PC-9 (cell line): ENCODE measurements around the gene DZIP3. TPM values are rescaled to one million over a fixed set of nuclear protein-coding genes. Genes with fewer than 3 reads are reported as not detected.

Experiments
- BruUV-seq: library from RNA; stranded (reverse); fragments of 400-500 nt; replicated peaks from 2 replicates; lab custom pipeline; 2021; lab: Mats Ljungman, UMichigan
- CTCF ChIA-PET: fragments of 300-600 bp; sonication (Branson Sonifier 250); formaldehyde crosslinking; loops from one replicate; lab custom pipeline; 2022; ENCODE audit warnings: antibody characterized with exemption; lab: Charles Lee
- POLR2A ChIA-PET: fragments of 300-600 bp; sonication (Branson Sonifier 250); formaldehyde crosslinking; loops from one replicate; lab custom pipeline; 2022; ENCODE audit warnings: antibody characterized with exemption; ENCODE audit not compliant: unreplicated experiment; lab: Charles Lee
- DNase-seq, 2 experiments: peaks; one replicate each; pipeline versions ENCODE4 v3.0.0 to v3.0.0-alpha.2; 2015 to 2022; ENCODE audit warnings: mixed read lengths in 1 of 2
- H2AFZ ChIP-seq: fragments of 200-600 bp; sonication (generic); 2 replicates; pipeline ENCODE4 v1.8.1; 2017; ENCODE audit warnings: antibody characterized with exemption
- H3F3A ChIP-seq: fragments of 200-600 bp; sonication (generic); 2 replicates; pipeline ENCODE4 v1.8.1; 2017; ENCODE audit warnings: antibody characterized with exemption, mild to moderate bottlenecking, low read depth; ENCODE audit not compliant: insufficient read depth
- H3K27ac ChIP-seq: fragments of 200-600 bp; sonication (generic); 2 replicates; pipeline ENCODE4 v1.6.1; 2016; ENCODE audit warnings: mixed run types
- H3K27me3 ChIP-seq: fragments of 200-600 bp; sonication (generic); 2 replicates; pipeline ENCODE4 v1.6.1; 2016; ENCODE audit warnings: low read depth, mixed run types; ENCODE audit not compliant: insufficient read depth
- H3K36me3 ChIP-seq: fragments of 200-600 bp; sonication (generic); 2 replicates; pipeline ENCODE4 v1.6.1; 2016; ENCODE audit warnings: low read depth, mixed run types
- H3K4me1 ChIP-seq: fragments of 200-600 bp; sonication (generic); replicated peaks from 2 replicates; pipeline ENCODE4 v1.6.1; 2016; ENCODE audit warnings: mixed run types; ENCODE audit not compliant: insufficient read depth
- H3K4me2 ChIP-seq: fragments of 200-600 bp; sonication (generic); 2 replicates; pipeline ENCODE4 v1.6.1; 2017; ENCODE audit warnings: mixed run types
- H3K4me3 ChIP-seq: fragments of 200-600 bp; sonication (generic); 2 replicates; pipeline ENCODE4 v1.6.1; 2016; ENCODE audit warnings: mixed run types
- H3K79me2 ChIP-seq: fragments of 200-600 bp; sonication (generic); 2 replicates; pipeline ENCODE4 v1.6.1; 2017; ENCODE audit warnings: low read depth, mixed run types
- H3K9me2 ChIP-seq: fragments of 200-600 bp; sonication (generic); 2 replicates; pipeline ENCODE4 v1.8.1; 2017; ENCODE audit warnings: mild to moderate bottlenecking; ENCODE audit not compliant: insufficient read depth
- H3K9me3 ChIP-seq: fragments of 200-600 bp; sonication (generic); 2 replicates; pipeline ENCODE4 v1.8.1; 2016; ENCODE audit warnings: low read depth; ENCODE audit not compliant: insufficient read depth
- H4K20me1 ChIP-seq: fragments of 200-600 bp; sonication (generic); 2 replicates; pipeline ENCODE4 v1.8.1; 2017; ENCODE audit not compliant: insufficient read depth
- CTCF ChIP-seq: fragments of 200-600 bp; sonication (generic); conservative IDR thresholded peaks from 2 replicates; pipeline ENCODE4 v1.6.1; 2017; ENCODE audit warnings: mixed run types, antibody characterized with exemption, mild to moderate bottlenecking, moderate library complexity
- EZH2 ChIP-seq: fragments of 200-600 bp; sonication (generic); IDR thresholded peaks from 2 replicates; pipeline ENCODE4 v1.8.0; 2017; ENCODE audit warnings: antibody characterized with exemption, low read depth
- intact Hi-C: fragments of 100-400 bp; cut with micrococcal nuclease; formaldehyde crosslinking; loops from one replicate; pipeline ENCODE4 v1.10.0; 2022; ENCODE audit not compliant: unreplicated experiment
- total RNA-seq: library from RNA; stranded (reverse); gene quantifications from 2 replicates; pipeline ENCODE4 v1.2.3, GENCODE V29; 2021

DZIP3 gene
- total RNA-seq, 1 experiment from 2014 or later = 14.5 TPM

- intact Hi-C loops = no loop called here
- Histone ChIP-seq H3K4me2 (no peak overlapping the region), H3K9me3 (no peaks in the 10 kb centered on the region), H3K4me1 (peaks cover 8% of the 10 kb centered on the region), H3K36me3 (no peaks in the 10 kb centered on the region), H4K20me1 (no peaks in the 10 kb centered on the region), H3K27ac (no peak overlapping the region), H3K9me2 (no peaks in the 10 kb centered on the region), H3K79me2 (no peaks in the 10 kb centered on the region), H3F3A (no peaks in the 10 kb centered on the region), H3K4me3 (no peak overlapping the region), H3K27me3 (no peaks in the 10 kb centered on the region), H2AFZ (no peak overlapping the region)
- no TSS peak for BruUV-seq
- ChIA-PET POLR2A (no interaction called here), CTCF (no interaction called here)
- no peak for TF ChIP-seq EZH2
- no peak for TF ChIP-seq CTCF
- DNase-seq = no peak
Measured at GRCh38 chr3:108605028-108605427, 15.5 kb downstream of the DZIP3 start.

- Histone ChIP-seq H2AFZ (no peak overlapping the region), H3K27me3 (no peaks in the 10 kb centered on the region), H3K36me3 (no peaks in the 10 kb centered on the region), H3K4me2 (no peak overlapping the region), H3K9me3 (no peaks in the 10 kb centered on the region), H3K4me1 (peaks cover 8% of the 10 kb centered on the region), H3K9me2 (no peaks in the 10 kb centered on the region), H3K27ac (no peak overlapping the region), H3F3A (no peaks in the 10 kb centered on the region), H3K79me2 (no peaks in the 10 kb centered on the region), H4K20me1 (no peaks in the 10 kb centered on the region), H3K4me3 (no peak overlapping the region)
- BruUV-seq = no TSS peak
- CTCF ChIA-PET = no interaction called here
- POLR2A ChIA-PET = interaction anchor here (0.7 kb wide), 1 partner anchor 16 kb away, joined by 9 read pairs; the partner anchor contains the start of gene CIP2A
- no peak for TF ChIP-seq CTCF
- TF ChIP-seq EZH2 = no peak
- DNase-seq = no peak
- intact Hi-C loops = no loop called here
Measured at GRCh38 chr3:108605491-108605890, 16.0 kb downstream of the DZIP3 start.

GRCh38 chr3:108608750-108609149 lies 19.2 kb downstream of the DZIP3 start:
- Histone ChIP-seq H3K9me2 (no peaks in the 10 kb centered on the region; the same call in 1 of the 2 replicates), H3K27ac (no peak overlapping the region), H3K4me2 (no peak overlapping the region), H3K4me3 (no peak overlapping the region), H3K9me3 (no peaks in the 10 kb centered on the region), H3F3A (no peaks in the 10 kb centered on the region), H4K20me1 (no peaks in the 10 kb centered on the region), H3K4me1 (peaks cover 4% of the 10 kb centered on the region), H3K27me3 (no peaks in the 10 kb centered on the region), H3K79me2 (no peaks in the 10 kb centered on the region), H2AFZ (no peak overlapping the region), H3K36me3 (no peaks in the 10 kb centered on the region)
- ChIA-PET POLR2A (no interaction called here), CTCF (no interaction called here)
- no peak for TF ChIP-seq CTCF
- TF ChIP-seq EZH2 = no peak
- intact Hi-C loops = loop anchor here (1.0 kb wide), 1 partner anchor 18 kb away; no protein-coding TSS in a partner anchor
- BruUV-seq = no TSS peak
- DNase-seq = no peak
